Ovary (tissue), 9 donors: ENCODE data around the gene CAMK1. TPM values are rescaled to one million over a fixed set of nuclear protein-coding genes. Genes with fewer than 3 reads are reported as not detected.

Experiments
- DNase-seq, 5 donors: peaks; one replicate each; pipeline ENCODE4 v3.0.0-alpha.2; 2019 to 2020
- H3K27ac ChIP-seq, 2 donors: fragments of 200-600 bp; one replicate each; pipeline versions ENCODE4 v1.5.1 to v1.8.0; 2019 to 2022
- H3K27me3 ChIP-seq: fragments of 200-600 bp; one replicate; pipeline ENCODE4 v1.8.0; 2022
- H3K36me3 ChIP-seq: fragments of 200-600 bp; sonication (generic); one replicate; pipeline ENCODE4 v1.5.1; 2019
- H3K4me1 ChIP-seq: one replicate; pipeline ENCODE4 v1.8.1; 2013; ENCODE audit warnings: mild to moderate bottlenecking, moderate library complexity; ENCODE audit not compliant: insufficient read depth
- H3K4me3 ChIP-seq: fragments of 200-600 bp; sonication (generic); one replicate; pipeline ENCODE4 v1.5.1; 2017
- H3K9me3 ChIP-seq, 2 donors: fragments of 200-600 bp in 1 of 2; sonication (generic) in 1 of 2; one replicate each; pipeline versions ENCODE4 v1.5.1 to v1.8.1; 2013 to 2019; ENCODE audit warnings: mild to moderate bottlenecking in 1 of 2, moderate library complexity in 1 of 2
- EP300 ChIP-seq: sonication (generic); formaldehyde crosslinking; IDR thresholded peaks from one replicate; pipeline ENCODE4 v1.6.1; 2017; ENCODE audit warnings: antibody characterized with exemption
- POLR2A ChIP-seq: fragments of 450-650 bp; IDR thresholded peaks from one replicate; pipeline ENCODE4 v1.6.1; 2017; ENCODE audit warnings: antibody characterized with exemption, mild to moderate bottlenecking, moderate library complexity
- WGBS, 3 donors: extraction: QIAGEN DNeasy Blood & Tissue Kit in 1 of 3; methylation state at CpG; one replicate each; pipeline versions ENCODE4 v1.1.5 to v1.1.7; 2013 to 2017; 5-methylcytosine and 5-hydroxymethylcytosine counted together
- intact Hi-C, 4 donors: fragments of 100-400 bp; cut with DNase I; formaldehyde crosslinking; loops; one replicate each; pipeline versions ENCODE4 v1.11.0 to v1.15.1; 2022 to 2023
- polyA plus RNA-seq, 2 donors: library from polyadenylated mRNA; stranded (reverse); fragments of 200-250 nt in 1 of 2; fragments of 350-450 nt in 1 of 2; fragmentation: Illumina TruSeq in 1 of 2; extraction: RNeasy Lipid Tissue Mini Kit (QIAGEN cat#74804) in 1 of 2; gene quantifications; one replicate each; pipeline ENCODE4 v1.2.3, GENCODE V29; 2013 to 2014
- total RNA-seq, 7 donors: library from RNA; depleted of rRNA in 2 of 7; stranded (reverse); fragments of >200 nt in 2 of 7; fragmentation: NEBNext Ultra II Directional in 3 of 7; extraction: Animal tissue kit (Norgen Biotek cat#: 25700) in 3 of 7; gene quantifications; one replicate each; pipeline versions ENCODE4 v1.1.0 to v1.2.4, GENCODE V29; 2016 to 2023
- TF ChIP-seq, protein P1 (sequence below), 3 donors: fragments of 450-650 bp in 2 of 3; fragments of 200-600 bp in 1 of 3; IDR thresholded peaks; one replicate each; pipeline versions ENCODE4 v1.5.1 to v1.8.0; 2016 to 2022; ENCODE audit warnings: antibody characterized with exemption in 3 of 3, mild to moderate bottlenecking in 1 of 3
- donor health status: DM: no; HTN: no; CAD: no; lungs with moderate emphysema.
- donor health status: DM: no; HTN: no; CAD: no.
- donor health status: Bipolar disorder and iron deficiency.
- donor health status: DM: yes; HTN: yes; CAD: no.
- donor health status: DM: no; HTN: no; CAD: no.
- donor health status: DM: yes; HTN: yes; CAD: no.

Gene CAMK1
- total and polyA plus RNA-seq, 9 donors, result 34.8 to 67.3 (median 46.6) TPM

GRCh38 chr3:9804996-9805395 is 35.2 kb upstream of the CAMK1 start:
- DNase-seq, result no peak
- H3K36me3 ChIP-seq, result no peaks in the 10 kb centered on the region
- H3K4me3 ChIP-seq, result no peak overlapping the region
- no peaks in the 10 kb centered on the region for H3K27me3 ChIP-seq
- WGBS, 3 donors, result 79 to 85% (median 82%) methylated on average over 5 of the region's 5 CpGs
- H3K4me1 ChIP-seq, result peaks cover 2% of the 10 kb centered on the region
- H3K27ac ChIP-seq, result no peak overlapping the region
- no peaks in the 10 kb centered on the region for H3K9me3 ChIP-seq
- intact Hi-C loops, result no loop called here
- no peak for TF ChIP-seq EP300
- TF ChIP-seq POLR2A, result no peak
- TF ChIP-seq, protein P1, sequence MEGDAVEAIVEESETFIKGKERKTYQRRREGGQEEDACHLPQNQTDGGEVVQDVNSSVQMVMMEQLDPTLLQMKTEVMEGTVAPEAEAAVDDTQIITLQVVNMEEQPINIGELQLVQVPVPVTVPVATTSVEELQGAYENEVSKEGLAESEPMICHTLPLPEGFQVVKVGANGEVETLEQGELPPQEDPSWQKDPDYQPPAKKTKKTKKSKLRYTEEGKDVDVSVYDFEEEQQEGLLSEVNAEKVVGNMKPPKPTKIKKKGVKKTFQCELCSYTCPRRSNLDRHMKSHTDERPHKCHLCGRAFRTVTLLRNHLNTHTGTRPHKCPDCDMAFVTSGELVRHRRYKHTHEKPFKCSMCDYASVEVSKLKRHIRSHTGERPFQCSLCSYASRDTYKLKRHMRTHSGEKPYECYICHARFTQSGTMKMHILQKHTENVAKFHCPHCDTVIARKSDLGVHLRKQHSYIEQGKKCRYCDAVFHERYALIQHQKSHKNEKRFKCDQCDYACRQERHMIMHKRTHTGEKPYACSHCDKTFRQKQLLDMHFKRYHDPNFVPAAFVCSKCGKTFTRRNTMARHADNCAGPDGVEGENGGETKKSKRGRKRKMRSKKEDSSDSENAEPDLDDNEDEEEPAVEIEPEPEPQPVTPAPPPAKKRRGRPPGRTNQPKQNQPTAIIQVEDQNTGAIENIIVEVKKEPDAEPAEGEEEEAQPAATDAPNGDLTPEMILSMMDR (IDR thresholded peaks at IDR 0.05), result no peak

DNA sequence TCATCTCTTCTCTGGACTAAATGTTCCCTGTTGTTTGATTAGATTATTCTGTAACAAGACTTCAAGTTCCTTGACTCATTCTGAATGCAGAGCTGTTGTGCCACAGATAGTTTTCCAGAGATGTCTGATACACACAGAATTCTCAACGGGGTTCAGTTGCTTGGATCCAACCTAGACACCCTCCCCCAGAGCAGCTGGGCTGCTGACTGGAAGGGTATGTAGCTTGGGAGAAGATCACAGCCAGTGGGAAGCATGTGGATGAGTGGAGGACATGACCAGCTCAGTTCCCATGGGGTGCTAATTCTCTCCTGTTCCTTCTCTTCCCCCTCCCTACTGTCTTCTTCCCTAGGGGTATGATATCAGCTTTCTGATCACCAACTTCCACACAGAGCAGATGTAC is 33.7 kb upstream of the CAMK1 start:
- no peak overlapping the region for H3K4me3 ChIP-seq
- no peak overlapping the region for H3K27ac ChIP-seq
- H3K36me3 ChIP-seq, result no peaks in the 10 kb centered on the region
- intact Hi-C loops, result no loop called here
- TF ChIP-seq, protein P1 (IDR thresholded peaks at IDR 0.05), result no peak
- TF ChIP-seq POLR2A (no peak), EP300 (no peak)
- no peaks in the 10 kb centered on the region for H3K27me3 ChIP-seq
- H3K9me3 ChIP-seq, result no peaks in the 10 kb centered on the region
- no peaks in the 10 kb centered on the region for H3K4me1 ChIP-seq
- WGBS, 3 donors, result 67 to 81% (median 68%) methylated on average over 1 of the region's 1 CpG
- no peak for DNase-seq

- Histone ChIP-seq H3K36me3 (peaks cover 3% of the 10 kb centered on the region), H3K4me3 (no peak overlapping the region), H3K27ac (no peak overlapping the region), H3K9me3 (no peaks in the 10 kb centered on the region), H3K4me1 (no peaks in the 10 kb centered on the region), H3K27me3 (no peaks in the 10 kb centered on the region)
- intact Hi-C loops, result no loop called here
- no peak for DNase-seq
- TF ChIP-seq, protein P1 (IDR thresholded peaks at IDR 0.05), result no peak
- WGBS, 3 donors, result 77 to 89% (median 78%) methylated on average over 5 of the region's 5 CpGs
These were observed 30.8 kb upstream of the CAMK1 start for GRCh38 chr3:9800529-9800928.

DNA sequence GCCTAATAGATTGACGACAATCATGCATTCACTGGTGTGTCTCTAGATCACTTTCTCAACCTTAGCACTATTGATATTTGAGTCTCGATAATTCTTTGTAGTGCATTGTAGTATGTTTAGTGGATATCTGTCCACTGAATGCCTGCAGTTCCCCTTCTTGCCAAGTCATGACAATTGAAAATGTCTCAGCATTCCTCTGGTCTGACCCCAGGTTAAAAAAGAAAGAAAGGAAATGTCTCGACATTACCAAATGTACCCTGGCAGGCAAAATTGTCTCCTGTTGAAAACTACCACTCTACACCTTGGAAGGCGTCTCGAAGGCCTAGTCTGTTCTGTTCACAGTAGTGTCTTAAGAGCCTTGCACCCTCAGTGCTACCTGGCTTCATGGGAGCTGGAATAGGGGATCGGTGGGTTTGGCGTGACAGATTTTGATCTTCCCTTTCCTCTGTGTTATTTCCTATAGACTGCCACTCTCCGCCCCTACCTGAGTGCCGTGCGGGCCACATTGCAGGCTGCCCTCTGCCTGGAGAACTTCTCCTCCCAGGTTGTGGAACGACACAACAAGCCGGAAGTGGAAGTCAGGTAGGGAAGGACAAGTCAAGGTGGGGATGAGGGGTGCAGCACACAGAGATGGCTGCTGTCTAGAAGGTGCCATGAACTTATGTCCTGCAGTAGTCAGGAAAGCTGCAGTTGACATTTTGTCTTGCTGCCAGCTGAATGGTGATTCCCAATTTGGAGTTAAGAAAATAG is 27.6 kb upstream of the CAMK1 start:
- no peak for DNase-seq

More for the DNA sequence above, 27.6 kb upstream of the CAMK1 start:
- TF ChIP-seq POLR2A (no peak), EP300 (no peak)
- TF ChIP-seq, protein P1 (IDR thresholded peaks at IDR 0.05), result no peak
- H3K36me3 ChIP-seq, result peaks cover 3% of the 10 kb centered on the region
- H3K27ac ChIP-seq, result no peak overlapping the region
- H3K4me1 ChIP-seq, result peaks cover 6% of the 10 kb centered on the region
- WGBS, 3 donors, result 87 to 92% (median 91%) methylated on average over 12 of the region's 12 CpGs
- H3K4me3 ChIP-seq, result no peak overlapping the region
- intact Hi-C loops, result loop anchor here in 1 of 4 donors (10.0 kb wide), 1 partner anchor 63 kb away; the partner anchor contains the start of gene BRPF1
- H3K27me3 ChIP-seq, result no peaks in the 10 kb centered on the region
- no peaks in the 10 kb centered on the region for H3K9me3 ChIP-seq
